HFF-Myc (cell line): ENCODE data around the gene MACO1.

Experiments
- DNase-seq: peaks from one replicate; pipeline ENCODE4 v3.0.0-alpha.2; 2011; ENCODE audit warnings: low read depth; ENCODE audit errors: extremely low read depth
- H3K4me3 ChIP-seq: replicated peaks from 2 replicates; pipeline ENCODE4 v1.5.1; 2011; ENCODE audit warnings: low read depth, mild to moderate bottlenecking, control low read depth, low read length
- CTCF ChIP-seq: IDR thresholded peaks from 2 replicates; pipeline ENCODE4 v1.5.1; 2012; ENCODE audit warnings: mild to moderate bottlenecking, low read depth, low read length, control low read depth; ENCODE audit errors: missing control alignments

The MACO1 gene

DNA sequence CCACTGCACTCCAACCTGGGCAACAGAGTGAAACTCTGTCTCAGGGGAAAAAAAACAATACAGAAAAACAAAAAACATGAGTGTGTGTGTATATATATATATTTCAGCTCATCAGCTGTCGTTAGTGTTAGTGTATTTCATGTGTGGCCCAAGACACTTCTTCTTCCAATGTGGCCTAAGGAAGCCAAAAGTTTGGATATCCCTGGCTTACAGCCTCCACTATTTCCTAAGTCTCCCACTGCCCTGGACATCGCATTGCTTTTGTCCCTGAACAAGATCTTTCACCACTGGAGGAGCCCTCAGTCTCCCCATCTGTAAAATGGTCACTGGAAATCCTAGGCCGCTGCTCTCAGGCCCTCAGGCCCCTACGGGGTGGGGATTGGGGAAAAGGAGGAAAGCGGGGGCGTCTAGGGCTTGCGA is 112.3 kb downstream of the MACO1 start:
- TF ChIP-seq CTCF: no peak
- peak overlapping the region; percentile 70 for H3K4me3 ChIP-seq

DNA sequence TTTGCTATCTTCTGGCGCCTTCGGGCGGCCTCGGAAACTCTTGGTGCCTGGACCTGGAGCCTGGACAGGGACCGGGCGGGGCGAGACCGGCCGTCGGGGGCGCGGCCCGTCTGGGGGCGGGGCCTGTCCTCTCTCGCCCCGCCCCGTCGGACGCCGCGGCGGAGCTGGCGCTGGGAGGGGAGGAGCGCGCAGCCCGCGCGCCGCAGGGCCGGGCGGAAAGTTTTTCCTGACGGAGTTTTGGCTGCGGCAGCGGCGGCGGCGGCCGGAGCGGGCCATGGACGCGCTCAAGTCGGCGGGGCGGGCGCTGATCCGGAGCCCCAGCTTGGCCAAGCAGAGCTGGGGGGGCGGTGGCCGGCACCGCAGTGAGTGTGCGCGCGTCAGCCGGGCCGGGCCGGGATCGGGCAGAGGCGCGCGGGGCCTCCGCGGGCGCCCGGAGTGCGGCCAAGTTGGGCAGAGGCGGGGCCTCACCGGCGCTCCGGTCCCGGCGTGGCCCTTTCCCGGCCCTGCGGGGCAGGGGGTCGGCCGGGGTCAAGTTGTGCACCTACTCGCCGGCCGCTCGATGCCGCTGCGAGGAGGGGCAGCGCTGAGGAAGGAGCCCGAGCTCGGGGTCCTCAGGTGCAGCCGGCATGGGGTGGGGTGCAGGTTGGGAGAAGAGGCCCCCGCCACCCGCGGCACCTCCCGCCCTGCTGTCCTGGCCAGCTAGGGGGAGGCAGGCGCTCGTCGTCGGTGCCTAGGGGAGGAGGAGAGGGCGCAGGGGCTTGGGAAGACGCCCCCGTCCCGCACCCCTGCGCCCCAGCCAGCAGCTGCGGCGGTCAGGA is 112.9 kb downstream of the MACO1 start, which contains the start of gene LDLRAP1:
Gene LDLRAP1, plus strand, starts transcription at position 182 of the 818 bp plus-strand sequence. Its CDS starts 93 bp downstream, at position 275.
- TF ChIP-seq CTCF: no peak
- H3K4me3 ChIP-seq: peak within 1 kb of the TSS; percentile 70
- no peak for DNase-seq

More for the DNA sequence above, 112.3 kb downstream of the MACO1 start:
- no peak for DNase-seq

- peak overlapping the region; percentile 70 for H3K4me3 ChIP-seq
- no peak for DNase-seq
- no peak for TF ChIP-seq CTCF
These were observed 113.6 kb downstream of the MACO1 start for GRCh38 chr1:25544243-25544764.

- peak overlapping the region; percentile 70 for H3K4me3 ChIP-seq
- TF ChIP-seq CTCF: no peak
- DNase-seq: no peak
These were observed 114.1 kb downstream of the MACO1 start for GRCh38 chr1:25544819-25545218.

DNA sequence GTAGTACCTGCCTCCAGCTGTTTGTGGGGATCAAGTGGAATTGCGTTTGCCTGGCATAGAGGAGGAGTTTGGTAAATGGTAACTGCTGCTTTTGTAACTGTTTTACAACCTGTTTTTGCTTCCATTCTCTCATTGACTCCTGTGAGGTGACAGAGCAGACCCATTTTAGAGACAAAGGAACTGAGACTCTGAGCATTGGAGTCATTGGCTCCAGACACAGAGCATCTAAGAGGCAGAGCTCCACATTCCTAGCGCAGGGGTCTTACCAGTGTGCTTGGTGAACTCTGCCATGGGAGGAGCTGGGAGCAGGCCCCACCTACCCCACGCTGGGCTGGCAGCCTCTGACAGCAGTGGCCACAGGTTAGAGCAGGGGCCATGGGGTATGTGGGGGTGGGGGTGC is 115.1 kb downstream of the MACO1 start:
- TF ChIP-seq CTCF: no peak
- DNase-seq: no peak
- H3K4me3 ChIP-seq: no peak overlapping the region

GRCh38 chr1:25546193-25546592 is 115.5 kb downstream of the MACO1 start:
- DNase-seq: no peak
- TF ChIP-seq CTCF: no peak
- H3K4me3 ChIP-seq: no peak overlapping the region
